NT2/D1 (cell line): ENCODE data around the gene RSAD2.
"Not testable (repeated sequence)": the region's sequence is repeated elsewhere in the genome, so short reads cannot be mapped to it uniquely, and the experiment has no call there.

Experiments
- DNase-seq: peaks from one replicate; pipeline ENCODE4 v3.0.0-alpha.2; 2011; ENCODE audit warnings: low read depth, low spot score
- H3K27me3 ChIP-seq: 2 replicates; pipeline ENCODE4 v1.6.0; 2011; ENCODE audit warnings: mild to moderate bottlenecking; ENCODE audit not compliant: insufficient read length, insufficient read depth
- H3K36me3 ChIP-seq: 2 replicates; pipeline ENCODE4 v1.6.1; 2011; ENCODE audit warnings: mild to moderate bottlenecking, low read length, mixed read lengths; ENCODE audit not compliant: insufficient read depth, insufficient read length
- H3K4me1 ChIP-seq: 2 replicates; pipeline ENCODE4 v1.5.1; 2011; ENCODE audit not compliant: insufficient read depth, insufficient read length
- H3K4me3 ChIP-seq: 2 replicates; pipeline ENCODE4 v1.5.1; 2011; ENCODE audit warnings: low read depth; ENCODE audit not compliant: insufficient read length
- H3K9ac ChIP-seq: 2 replicates; pipeline ENCODE4 v1.6.0; 2011; ENCODE audit warnings: low read depth; ENCODE audit not compliant: insufficient read length
- H3K9me3 ChIP-seq: 2 replicates; pipeline ENCODE4 v1.5.1; 2011; ENCODE audit warnings: mild to moderate bottlenecking, low read length; ENCODE audit not compliant: insufficient read depth
- SUZ12 ChIP-seq: IDR thresholded peaks from 2 replicates; pipeline ENCODE4 v1.6.1; 2011; ENCODE audit not compliant: insufficient read length, insufficient read depth; ENCODE audit errors: extremely low read depth
- YY1 ChIP-seq: IDR thresholded peaks from 2 replicates; pipeline ENCODE4 v1.6.1; 2011; ENCODE audit not compliant: insufficient read length, insufficient read depth
- ZNF274 ChIP-seq: IDR thresholded peaks from 2 replicates; pipeline ENCODE4 v1.6.1; 2011; ENCODE audit warnings: mild to moderate bottlenecking, low read depth, low read length

The RSAD2 gene

DNA sequence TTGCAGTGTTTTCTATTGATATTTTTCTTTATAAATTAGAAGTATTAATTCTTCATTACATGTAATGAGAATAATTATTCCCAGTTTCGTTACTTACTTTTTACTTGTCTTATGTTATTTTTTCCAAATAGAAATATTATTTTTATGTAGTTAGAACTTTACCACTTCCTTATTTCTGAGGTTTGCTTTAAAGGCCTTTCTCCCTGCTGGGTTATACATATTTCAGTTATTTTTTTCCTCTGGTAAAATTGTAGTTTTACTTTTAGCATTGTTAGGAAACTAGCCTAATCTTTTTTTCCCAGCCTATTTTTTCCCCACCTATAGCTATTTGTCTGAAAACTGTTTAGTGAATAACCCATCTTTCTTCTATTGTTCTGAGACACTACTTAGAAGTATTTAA, 56.8 kb downstream of the RSAD2 start:
- Histone ChIP-seq H3K4me3 (no peak overlapping the region), H3K9ac (no peak overlapping the region), H3K36me3 (no peaks in the 10 kb centered on the region), H3K27me3 (no peaks in the 10 kb centered on the region), H3K9me3 (no peaks in the 10 kb centered on the region), H3K4me1 (no peaks in the 10 kb centered on the region)
- DNase-seq, result no peak
- no peak for TF ChIP-seq YY1
- TF ChIP-seq ZNF274, result no peak
- TF ChIP-seq SUZ12, result no peak

DNA sequence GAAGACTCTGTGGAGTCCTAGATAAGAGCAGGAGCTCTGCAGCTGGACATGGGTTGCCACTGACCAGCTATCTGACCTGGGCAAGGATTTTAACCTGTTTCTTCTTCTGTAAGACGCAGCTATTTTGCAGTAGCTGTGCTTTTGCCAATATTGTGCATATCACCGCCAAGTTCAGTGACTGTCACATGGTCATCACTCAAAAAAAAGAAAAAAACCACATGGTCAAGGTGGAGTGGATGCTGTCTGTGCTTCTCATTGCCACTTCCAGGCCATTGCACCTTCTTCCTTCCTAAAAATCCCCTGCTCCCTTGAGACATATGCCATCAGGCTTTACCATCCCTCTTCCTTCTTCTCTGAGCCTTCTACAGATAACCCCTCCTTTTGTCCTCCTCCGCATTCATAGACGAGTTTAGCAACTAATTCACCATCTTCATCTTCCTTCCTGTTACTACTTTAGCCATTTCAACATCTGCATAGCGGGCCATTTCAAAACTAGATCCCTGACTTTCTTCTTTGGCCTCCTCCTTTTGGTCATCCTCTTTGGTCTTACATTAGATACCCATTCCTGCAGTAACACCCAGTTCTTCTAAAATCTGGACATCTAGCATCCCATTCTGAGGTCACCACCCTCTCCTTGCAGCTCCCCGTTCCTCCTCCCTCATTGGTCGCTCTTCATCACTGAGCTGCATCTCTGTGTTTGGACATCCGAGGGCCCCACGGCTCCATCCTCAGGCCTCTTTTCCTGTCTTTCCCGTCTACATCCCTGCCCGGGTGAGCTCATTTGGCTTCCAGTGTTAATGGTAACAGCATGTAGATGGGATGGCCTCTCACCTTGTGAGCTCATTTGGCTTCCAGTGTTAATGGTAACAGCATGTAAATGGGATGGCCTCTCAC, 57.4 kb downstream of the RSAD2 start:
- no peak for DNase-seq
- Histone ChIP-seq H3K9me3 (no peaks in the 10 kb centered on the region), H3K36me3 (no peaks in the 10 kb centered on the region), H3K4me3 (no peak overlapping the region), H3K4me1 (no peaks in the 10 kb centered on the region), H3K9ac (no peak overlapping the region), H3K27me3 (no peaks in the 10 kb centered on the region)
- TF ChIP-seq SUZ12, result no peak
- TF ChIP-seq ZNF274, result no peak
- no peak for TF ChIP-seq YY1

- DNase-seq, H3K36me3 ChIP-seq, H3K9me3 ChIP-seq, H3K4me3 ChIP-seq, H3K27me3 ChIP-seq, H3K9ac ChIP-seq, H3K4me1 ChIP-seq: not testable (repeated sequence)
Observed at GRCh38 chr2:6935652-6936020, 58.1 kb downstream of the RSAD2 start.

GRCh38 chr2:6937157-6937556, 59.6 kb downstream of the RSAD2 start:
- DNase-seq, result no peak
- H3K9ac ChIP-seq, result no peak overlapping the region
- H3K9me3 ChIP-seq, result no peaks in the 10 kb centered on the region
- no peaks in the 10 kb centered on the region for H3K4me1 ChIP-seq
- TF ChIP-seq YY1 (no peak), SUZ12 (no peak), ZNF274 (no peak)
- H3K36me3 ChIP-seq, result peaks cover 3% of the 10 kb centered on the region
- H3K4me3 ChIP-seq, result no peak overlapping the region
- no peaks in the 10 kb centered on the region for H3K27me3 ChIP-seq

GRCh38 chr2:6937582-6937981, 60.0 kb downstream of the RSAD2 start:
- no peaks in the 10 kb centered on the region for H3K27me3 ChIP-seq
- H3K4me1 ChIP-seq, result no peaks in the 10 kb centered on the region
- H3K36me3 ChIP-seq, result peaks cover 3% of the 10 kb centered on the region
- H3K4me3 ChIP-seq, result no peak overlapping the region
- no peak overlapping the region for H3K9ac ChIP-seq
- TF ChIP-seq YY1 (no peak), ZNF274 (no peak), SUZ12 (no peak)
- no peaks in the 10 kb centered on the region for H3K9me3 ChIP-seq
- DNase-seq, result no peak

DNA sequence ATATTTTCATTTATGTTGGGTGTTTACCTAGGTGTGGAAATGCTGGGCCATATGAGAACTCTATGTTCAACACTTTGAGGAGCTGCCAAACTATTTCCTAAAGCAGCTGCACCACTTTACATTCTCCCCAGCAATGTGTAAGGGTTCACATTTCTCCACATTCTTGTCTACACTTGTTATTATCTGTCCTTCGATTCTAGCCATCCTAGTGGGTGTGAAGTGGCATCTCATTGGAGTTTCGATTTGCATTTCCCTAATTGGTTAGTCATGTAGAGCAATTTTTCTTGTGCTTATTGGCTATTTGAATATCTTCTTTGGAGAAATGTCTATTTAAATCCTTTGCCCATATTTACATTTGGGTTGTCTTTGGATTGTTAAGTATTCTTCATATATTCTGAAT, 61.5 kb downstream of the RSAD2 start:
- TF ChIP-seq YY1, result no peak
- H3K4me3 ChIP-seq, result no peak overlapping the region
- no peak for DNase-seq
- no peaks in the 10 kb centered on the region for H3K4me1 ChIP-seq
- peaks cover 10% of the 10 kb centered on the region for H3K36me3 ChIP-seq
- H3K27me3 ChIP-seq, result no peaks in the 10 kb centered on the region
- H3K9me3 ChIP-seq, result no peaks in the 10 kb centered on the region
- no peak overlapping the region for H3K9ac ChIP-seq

- H3K4me1 ChIP-seq, result no peaks in the 10 kb centered on the region
- no peak overlapping the region for H3K4me3 ChIP-seq
- H3K9ac ChIP-seq, result no peak overlapping the region
- no peaks in the 10 kb centered on the region for H3K27me3 ChIP-seq
- DNase-seq, result no peak
- H3K36me3 ChIP-seq, result peaks cover 12% of the 10 kb centered on the region
- TF ChIP-seq SUZ12, result no peak
- TF ChIP-seq ZNF274, result no peak
- no peak for TF ChIP-seq YY1
- H3K9me3 ChIP-seq, result no peaks in the 10 kb centered on the region
Observed at GRCh38 chr2:6940820-6941219, 63.2 kb downstream of the RSAD2 start.
